Smooth muscle cell (in vitro differentiated cells): Measurements from ENCODE around the gene USP34. TPM values are rescaled to one million over a fixed set of nuclear protein-coding genes. Genes with fewer than 3 reads are reported as not detected.

Experiments
- DNase-seq: peaks from one replicate; lab custom pipeline; 2025; ENCODE audit not compliant: unreplicated experiment; lab: John Stamatoyannopoulos, UW
- H2AFZ ChIP-seq: fragments of 200-600 bp; sonication (generic); 2 replicates; pipeline ENCODE4 v1.6.0; 2016; ENCODE audit warnings: antibody characterized with exemption, low read depth, mild to moderate bottlenecking
- H3F3A ChIP-seq: fragments of 200-600 bp; sonication (generic); 2 replicates; pipeline ENCODE4 v1.6.0; 2017; ENCODE audit warnings: antibody characterized with exemption, low read depth
- H3K27ac ChIP-seq: fragments of 200-600 bp; sonication (generic); 2 replicates; pipeline ENCODE4 v1.5.1; 2016; ENCODE audit warnings: low read depth, mild to moderate bottlenecking
- H3K27me3 ChIP-seq: fragments of 200-600 bp; sonication (generic); 2 replicates; pipeline ENCODE4 v1.6.1; 2016; ENCODE audit warnings: low read depth, mild to moderate bottlenecking
- H3K36me3 ChIP-seq: fragments of 200-600 bp; sonication (generic); 2 replicates; pipeline ENCODE4 v1.5.1; 2016; ENCODE audit warnings: low read depth
- H3K4me1 ChIP-seq: fragments of 200-600 bp; sonication (generic); 2 replicates; pipeline ENCODE4 v1.5.1; 2016; ENCODE audit warnings: low read depth
- H3K4me2 ChIP-seq: fragments of 200-600 bp; sonication (generic); 2 replicates; pipeline ENCODE4 v1.6.0; 2016; ENCODE audit warnings: mild to moderate bottlenecking
- H3K4me3 ChIP-seq: fragments of 200-600 bp; sonication (generic); 2 replicates; pipeline ENCODE4 v1.5.1; 2016; ENCODE audit warnings: mild to moderate bottlenecking
- H3K79me2 ChIP-seq: fragments of 200-600 bp; sonication (generic); 2 replicates; pipeline ENCODE4 v1.6.0; 2016; ENCODE audit warnings: low read depth, mild to moderate bottlenecking
- H3K9ac ChIP-seq: fragments of 200-600 bp; sonication (generic); 2 replicates; pipeline ENCODE4 v1.6.0; 2016; ENCODE audit warnings: low read depth
- H3K9me3 ChIP-seq: fragments of 200-600 bp; sonication (generic); replicated peaks from 2 replicates; pipeline ENCODE4 v1.5.1; 2016; ENCODE audit warnings: low read depth
- H4K20me1 ChIP-seq: fragments of 200-600 bp; sonication (generic); 2 replicates; pipeline ENCODE4 v1.6.0; 2016; ENCODE audit warnings: low read depth
- WGBS: methylation state at CpG from one replicate; pipeline ENCODE4 v1.1.7; 2016; ENCODE audit warnings: low lambda C conversion rate; 5-methylcytosine and 5-hydroxymethylcytosine counted together
- polyA plus RNA-seq: library from polyadenylated mRNA; unstranded; fragments of >200 nt; fragmentation: Nextera tagmentation; extraction: Ambion mirVana; gene quantifications from 2 replicates; pipeline ENCODE4 v1.2.1, GENCODE V29; 2016
- total RNA-seq: library from RNA; depleted of rRNA; stranded (reverse); fragments of >200 nt; gene quantifications from 2 replicates; pipeline ENCODE4 v1.2.3, GENCODE V29; 2014
- TF ChIP-seq, protein P1 (sequence below): fragments of 200-600 bp; sonication (generic); IDR thresholded peaks from 2 replicates; pipeline ENCODE4 v1.5.1; 2017; ENCODE audit warnings: borderline replicate concordance, mild to moderate bottlenecking, antibody characterized with exemption; ENCODE audit not compliant: insufficient read depth, poor library complexity, severe bottlenecking

The USP34 gene
- total and polyA plus RNA-seq, 2 experiments from 2014 or later: 26.4 to 152 TPM

GRCh38 chr2:61218817-61219170, 252.1 kb downstream of the USP34 start:
- Histone ChIP-seq H2AFZ (no peak overlapping the region), H3K4me3 (no peak overlapping the region), H3K27ac (no peak overlapping the region), H3K9ac (no peak overlapping the region), H3K27me3 (no peaks in the 10 kb centered on the region), H3K79me2 (no peaks in the 10 kb centered on the region), H3K36me3 (peaks cover 47% of the 10 kb centered on the region), H4K20me1 (no peaks in the 10 kb centered on the region), H3K4me1 (no peaks in the 10 kb centered on the region), H3F3A (no peaks in the 10 kb centered on the region), H3K4me2 (no peak overlapping the region), H3K9me3 (no peaks in the 10 kb centered on the region)
- TF ChIP-seq, protein P1, sequence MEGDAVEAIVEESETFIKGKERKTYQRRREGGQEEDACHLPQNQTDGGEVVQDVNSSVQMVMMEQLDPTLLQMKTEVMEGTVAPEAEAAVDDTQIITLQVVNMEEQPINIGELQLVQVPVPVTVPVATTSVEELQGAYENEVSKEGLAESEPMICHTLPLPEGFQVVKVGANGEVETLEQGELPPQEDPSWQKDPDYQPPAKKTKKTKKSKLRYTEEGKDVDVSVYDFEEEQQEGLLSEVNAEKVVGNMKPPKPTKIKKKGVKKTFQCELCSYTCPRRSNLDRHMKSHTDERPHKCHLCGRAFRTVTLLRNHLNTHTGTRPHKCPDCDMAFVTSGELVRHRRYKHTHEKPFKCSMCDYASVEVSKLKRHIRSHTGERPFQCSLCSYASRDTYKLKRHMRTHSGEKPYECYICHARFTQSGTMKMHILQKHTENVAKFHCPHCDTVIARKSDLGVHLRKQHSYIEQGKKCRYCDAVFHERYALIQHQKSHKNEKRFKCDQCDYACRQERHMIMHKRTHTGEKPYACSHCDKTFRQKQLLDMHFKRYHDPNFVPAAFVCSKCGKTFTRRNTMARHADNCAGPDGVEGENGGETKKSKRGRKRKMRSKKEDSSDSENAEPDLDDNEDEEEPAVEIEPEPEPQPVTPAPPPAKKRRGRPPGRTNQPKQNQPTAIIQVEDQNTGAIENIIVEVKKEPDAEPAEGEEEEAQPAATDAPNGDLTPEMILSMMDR: no peak
- DNase-seq: no peak
- 94% methylated on average over 2 of the region's 2 CpGs for WGBS

DNA sequence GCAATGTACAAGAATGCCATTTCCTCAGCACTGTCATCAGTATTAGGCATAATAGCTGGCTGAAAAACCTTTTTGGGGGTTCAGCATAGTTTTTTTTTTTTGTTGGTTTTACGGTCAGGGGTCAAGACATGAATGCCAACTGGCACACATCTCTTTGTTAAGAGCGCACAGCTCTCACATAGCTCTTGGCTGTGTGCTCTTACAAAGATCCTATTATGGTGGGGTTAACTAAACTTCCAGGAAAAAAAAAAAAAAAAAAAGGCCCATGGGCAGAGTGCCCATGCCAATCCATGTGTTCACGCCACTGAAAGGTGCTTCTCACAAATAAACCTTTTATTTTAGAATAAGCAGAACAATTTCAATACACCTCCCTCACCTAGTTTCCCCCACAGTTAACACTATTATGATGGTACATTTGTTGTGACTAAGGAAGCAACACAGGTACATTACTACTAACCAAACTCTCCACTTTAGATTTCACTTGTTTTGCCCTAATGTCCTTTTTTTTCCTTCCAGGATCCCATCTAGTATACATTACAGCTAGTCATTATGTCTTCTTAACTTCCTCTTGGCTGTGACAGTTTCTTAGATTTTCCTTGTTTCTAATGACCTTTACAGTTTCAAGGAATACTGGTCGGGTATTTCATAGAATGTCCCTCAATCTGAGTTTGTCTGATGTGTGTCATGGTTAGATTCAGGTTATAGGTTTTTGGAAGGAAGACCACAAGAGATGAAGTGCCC, 252.6 kb downstream of the USP34 start:
- 99% methylated on average over 4 of the region's 4 CpGs for WGBS
- H3K79me2 ChIP-seq: no peaks in the 10 kb centered on the region
- H4K20me1 ChIP-seq: no peaks in the 10 kb centered on the region
- TF ChIP-seq, protein P1: no peak
- H2AFZ ChIP-seq: no peak overlapping the region
- H3K27me3 ChIP-seq: no peaks in the 10 kb centered on the region
- DNase-seq: no peak
- H3K27ac ChIP-seq: no peak overlapping the region
- H3K9me3 ChIP-seq: no peaks in the 10 kb centered on the region
- H3K4me1 ChIP-seq: no peaks in the 10 kb centered on the region
- H3K9ac ChIP-seq: no peak overlapping the region
- H3F3A ChIP-seq: no peaks in the 10 kb centered on the region
- peaks cover 48% of the 10 kb centered on the region for H3K36me3 ChIP-seq
- no peak overlapping the region for H3K4me2 ChIP-seq
- no peak overlapping the region for H3K4me3 ChIP-seq

- Histone ChIP-seq H3F3A (no peaks in the 10 kb centered on the region), H3K9me3 (no peaks in the 10 kb centered on the region), H3K27me3 (no peaks in the 10 kb centered on the region), H3K4me3 (no peak overlapping the region), H2AFZ (no peak overlapping the region), H3K4me2 (no peak overlapping the region), H3K79me2 (no peaks in the 10 kb centered on the region), H3K27ac (no peak overlapping the region), H4K20me1 (no peaks in the 10 kb centered on the region), H3K4me1 (no peaks in the 10 kb centered on the region), H3K36me3 (peaks cover 20% of the 10 kb centered on the region), H3K9ac (no peak overlapping the region)
- WGBS: 95% methylated on average over 4 of the region's 4 CpGs
- DNase-seq: no peak
- TF ChIP-seq, protein P1: no peak
These were observed 256.7 kb downstream of the USP34 start for GRCh38 chr2:61214171-61214570.
